Upper lobe of left lung (tissue), 6 donors: ENCODE results near the gene DAPK1. TPM values are rescaled to one million over a fixed set of nuclear protein-coding genes. Genes with fewer than 3 reads are reported as not detected.

Experiments
- ATAC-seq, 2 donors: fragments of 200-7000 bp; cut with Tn5 transposase; one replicate each; pipeline ENCODE4 v1.9.1; 2022; ENCODE audit warnings: mild to moderate bottlenecking in 2 of 2, moderate library complexity in 2 of 2; ENCODE audit not compliant: low FRiP score in 2 of 2
- DNase-seq, 2 donors: peaks; one replicate each; pipeline ENCODE4 v3.0.0-alpha.2; 2019 to 2020
- H3K27ac ChIP-seq, 4 donors: fragments of 200-600 bp; sonication (generic); one replicate each; pipeline ENCODE4 v1.5.1; 2016 to 2019
- H3K27me3 ChIP-seq, 4 donors: fragments of 200-600 bp; sonication (generic); one replicate each; pipeline ENCODE4 v1.5.1; 2017 to 2019
- H3K36me3 ChIP-seq, 4 donors: fragments of 200-600 bp; sonication (generic); one replicate each; pipeline ENCODE4 v1.5.1; 2016 to 2019
- H3K4me1 ChIP-seq, 4 donors: fragments of 200-600 bp; sonication (generic); one replicate each; pipeline ENCODE4 v1.5.1; 2018 to 2019
- H3K4me3 ChIP-seq, 4 donors: fragments of 200-600 bp; sonication (generic); one replicate each; pipeline ENCODE4 v1.5.1; 2017 to 2019; ENCODE audit warnings: mild to moderate bottlenecking in 2 of 4, moderate library complexity in 1 of 4
- H3K9me3 ChIP-seq, 4 donors: fragments of 200-600 bp; sonication (generic); one replicate each; pipeline ENCODE4 v1.5.1; 2018 to 2019
- EP300 ChIP-seq, 4 donors: sonication (generic); formaldehyde crosslinking; IDR thresholded peaks; one replicate each; pipeline ENCODE4 v1.5.1; 2017; ENCODE audit warnings: antibody characterized with exemption in 4 of 4, control low read depth in 2 of 4
- POLR2A ChIP-seq, 4 donors: fragments of 450-650 bp; IDR thresholded peaks; one replicate each; pipeline ENCODE4 v1.5.1; 2016 to 2017; ENCODE audit warnings: antibody characterized with exemption in 4 of 4, mild to moderate bottlenecking in 2 of 4
- POLR2AphosphoS5 ChIP-seq, 2 donors: sonication (generic); formaldehyde crosslinking; IDR thresholded peaks; one replicate each; pipeline ENCODE4 v1.5.1; 2017; ENCODE audit warnings: antibody characterized with exemption in 2 of 2
- WGBS, 2 donors: methylation state at CpG; one replicate each; pipeline ENCODE4 v1.1.5; 2017 to 2018; 5-methylcytosine and 5-hydroxymethylcytosine counted together
- total RNA-seq, 6 donors: library from RNA; depleted of rRNA in 4 of 6; stranded (reverse); fragments of >200 nt in 4 of 6; gene quantifications; one replicate each; pipeline versions ENCODE4 v1.1.0 to v1.2.1, GENCODE V29; 2016 to 2021
- TF ChIP-seq, protein P1 (sequence below), 6 experiments: fragments of 450-650 bp in 4 of 6; fragments of 200-600 bp in 2 of 6; sonication (generic) in 2 of 6; IDR thresholded peaks; one replicate each; pipeline ENCODE4 v1.5.1; 2016 to 2019; ENCODE audit warnings: antibody characterized with exemption in 6 of 6
- donor health status: DM: no; HTN: no; CAD: no; lungs with moderate emphysema.
- donor health status: DM: no; HTN: yes; CAD: no; lungs with severe emphysema.

DAPK1 gene
- total RNA-seq, 6 donors from 2014 or later = 125 to 334 (median 213) TPM

DNA sequence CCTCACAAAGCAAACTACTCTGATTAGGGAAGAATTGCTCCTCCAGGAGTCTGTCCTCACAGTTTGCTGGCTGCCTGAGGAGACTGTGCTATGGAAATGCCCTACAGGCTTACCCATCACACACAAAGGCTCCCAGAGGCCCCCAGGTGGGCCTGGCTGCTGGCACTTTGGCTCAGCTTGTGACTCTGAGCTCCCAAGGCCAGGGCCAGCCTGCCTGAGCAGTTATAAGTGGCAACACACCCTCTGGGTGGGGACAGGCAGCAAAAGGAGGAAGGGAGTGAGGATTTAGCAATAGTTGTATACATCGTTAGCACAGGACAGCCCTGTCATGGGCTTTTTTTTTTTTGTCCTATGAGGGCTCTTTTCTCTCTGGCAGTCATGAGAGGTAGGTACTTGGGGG lies 103.5 kb downstream of the DAPK1 start:
- TF ChIP-seq EP300 (IDR thresholded peaks at IDR 0.05) = peak in 1 of 4 donors; percentile 33
- peak in 1 of 4 donors; percentile 58 for TF ChIP-seq POLR2A (IDR thresholded peaks at IDR 0.05)
- TF ChIP-seq, protein P1, sequence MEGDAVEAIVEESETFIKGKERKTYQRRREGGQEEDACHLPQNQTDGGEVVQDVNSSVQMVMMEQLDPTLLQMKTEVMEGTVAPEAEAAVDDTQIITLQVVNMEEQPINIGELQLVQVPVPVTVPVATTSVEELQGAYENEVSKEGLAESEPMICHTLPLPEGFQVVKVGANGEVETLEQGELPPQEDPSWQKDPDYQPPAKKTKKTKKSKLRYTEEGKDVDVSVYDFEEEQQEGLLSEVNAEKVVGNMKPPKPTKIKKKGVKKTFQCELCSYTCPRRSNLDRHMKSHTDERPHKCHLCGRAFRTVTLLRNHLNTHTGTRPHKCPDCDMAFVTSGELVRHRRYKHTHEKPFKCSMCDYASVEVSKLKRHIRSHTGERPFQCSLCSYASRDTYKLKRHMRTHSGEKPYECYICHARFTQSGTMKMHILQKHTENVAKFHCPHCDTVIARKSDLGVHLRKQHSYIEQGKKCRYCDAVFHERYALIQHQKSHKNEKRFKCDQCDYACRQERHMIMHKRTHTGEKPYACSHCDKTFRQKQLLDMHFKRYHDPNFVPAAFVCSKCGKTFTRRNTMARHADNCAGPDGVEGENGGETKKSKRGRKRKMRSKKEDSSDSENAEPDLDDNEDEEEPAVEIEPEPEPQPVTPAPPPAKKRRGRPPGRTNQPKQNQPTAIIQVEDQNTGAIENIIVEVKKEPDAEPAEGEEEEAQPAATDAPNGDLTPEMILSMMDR (IDR thresholded peaks at IDR 0.05) = no peak
- TF ChIP-seq POLR2AphosphoS5 (IDR thresholded peaks at IDR 0.05) = peak; percentile 12 to 58
- DNase-seq (peak; percentile 49 to 93), ATAC-seq (peak; percentile 85 to 87)
- no peak overlapping the region for H3K4me3 ChIP-seq
- H3K27me3 ChIP-seq = no peaks in the 10 kb centered on the region
- WGBS, 2 donors = 29 to 43% methylated on average over 1 of the region's 1 CpG
- peak overlapping the region; percentile 62 to 88 (median 79) for H3K27ac ChIP-seq
- H3K9me3 ChIP-seq = no peaks in the 10 kb centered on the region
- peaks cover 0 to 8% (median 7%) of the 10 kb centered on the region in 4 donors for H3K36me3 ChIP-seq
- H3K4me1 ChIP-seq = peaks cover 36 to 54% (median 48%) of the 10 kb centered on the region in 4 donors

DNA sequence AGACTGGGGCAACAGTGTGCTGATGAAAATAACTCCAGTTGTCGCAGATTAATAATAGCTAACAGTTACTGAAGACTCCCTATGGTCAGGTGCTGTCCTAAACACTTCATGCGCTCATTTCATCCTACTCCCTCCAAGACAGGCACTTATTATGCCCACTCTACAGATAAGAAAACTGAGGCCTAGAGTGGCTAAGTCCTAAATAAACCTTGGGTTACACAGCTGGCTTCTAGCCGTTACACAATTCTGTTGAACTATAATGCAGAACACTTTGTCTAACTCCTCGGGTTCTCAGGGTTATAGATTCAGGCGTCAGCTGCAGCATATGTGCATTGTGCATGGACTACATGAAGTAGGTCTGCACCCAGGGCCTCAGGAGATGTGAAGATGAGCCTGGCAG lies 103.9 kb downstream of the DAPK1 start:
- no peaks in the 10 kb centered on the region for H3K27me3 ChIP-seq
- no peak overlapping the region for H3K4me3 ChIP-seq
- peak overlapping the region in 3 of 4 donors; percentile 62 to 88 (median 83) for H3K27ac ChIP-seq
- H3K36me3 ChIP-seq = peaks cover 0 to 8% (median 7%) of the 10 kb centered on the region in 4 donors
- no peaks in the 10 kb centered on the region for H3K9me3 ChIP-seq
- no peak for DNase-seq
- H3K4me1 ChIP-seq = peaks cover 33 to 50% (median 44%) of the 10 kb centered on the region in 4 donors
- TF ChIP-seq POLR2AphosphoS5 (IDR thresholded peaks at IDR 0.05) = no peak
- TF ChIP-seq POLR2A (IDR thresholded peaks at IDR 0.05) = no peak
- TF ChIP-seq, protein P1 (IDR thresholded peaks at IDR 0.05) = no peak
- no peak for TF ChIP-seq EP300 (IDR thresholded peaks at IDR 0.05)
- ATAC-seq = peak in 1 of 2 donors; percentile 12
- 71 to 78% methylated on average over 5 of the region's 5 CpGs for WGBS, 2 donors

DNA sequence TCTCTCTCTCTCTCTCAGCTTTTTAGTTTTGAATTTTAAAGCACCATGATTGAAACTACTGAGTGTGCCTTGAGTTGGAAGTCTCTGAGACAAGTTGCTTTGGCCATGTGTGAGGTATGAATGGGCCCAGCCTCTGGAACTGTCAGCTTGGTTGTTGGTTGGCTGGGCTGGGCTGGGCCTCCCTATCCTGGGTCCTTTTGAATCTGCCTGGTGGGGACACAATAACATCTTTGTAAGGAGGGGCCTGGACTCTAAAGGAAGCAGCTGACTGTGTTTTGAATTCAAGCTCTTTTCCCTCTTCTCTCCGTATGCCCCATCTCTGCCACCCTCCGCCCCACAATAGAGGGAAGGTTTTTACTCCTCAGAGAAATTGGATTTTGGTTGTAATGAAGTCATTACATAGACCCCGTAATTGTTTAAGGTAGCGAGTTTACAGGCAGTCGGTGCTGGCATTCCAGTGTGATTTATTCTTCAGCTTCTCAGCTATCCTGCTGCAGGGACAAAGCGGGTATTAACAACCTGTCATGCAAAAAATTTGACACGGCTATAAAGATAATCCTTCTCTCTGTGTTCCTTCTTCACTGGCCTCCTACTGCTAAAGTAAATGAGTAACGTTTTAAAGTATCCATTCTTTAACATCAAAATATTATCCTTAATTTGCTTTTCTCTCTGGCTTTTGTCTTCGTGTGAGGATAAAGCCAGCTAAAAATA lies 105.4 kb downstream of the DAPK1 start:
- H3K4me3 ChIP-seq = no peak overlapping the region
- no peaks in the 10 kb centered on the region for H3K9me3 ChIP-seq
- peaks cover 20 to 45% (median 35%) of the 10 kb centered on the region in 4 donors for H3K4me1 ChIP-seq
- DNase-seq (no peak), ATAC-seq (no peak)
- H3K27me3 ChIP-seq = no peaks in the 10 kb centered on the region
- 88% methylated on average over 9 of the region's 9 CpGs for WGBS, 2 donors
- peaks cover 0 to 8% (median 7%) of the 10 kb centered on the region in 4 donors for H3K36me3 ChIP-seq
- no peak overlapping the region for H3K27ac ChIP-seq
- TF ChIP-seq EP300 (IDR thresholded peaks at IDR 0.05) (no peak), POLR2A (IDR thresholded peaks at IDR 0.05) (no peak), POLR2AphosphoS5 (IDR thresholded peaks at IDR 0.05) (no peak)
- TF ChIP-seq, protein P1 (IDR thresholded peaks at IDR 0.05) = no peak

DNA sequence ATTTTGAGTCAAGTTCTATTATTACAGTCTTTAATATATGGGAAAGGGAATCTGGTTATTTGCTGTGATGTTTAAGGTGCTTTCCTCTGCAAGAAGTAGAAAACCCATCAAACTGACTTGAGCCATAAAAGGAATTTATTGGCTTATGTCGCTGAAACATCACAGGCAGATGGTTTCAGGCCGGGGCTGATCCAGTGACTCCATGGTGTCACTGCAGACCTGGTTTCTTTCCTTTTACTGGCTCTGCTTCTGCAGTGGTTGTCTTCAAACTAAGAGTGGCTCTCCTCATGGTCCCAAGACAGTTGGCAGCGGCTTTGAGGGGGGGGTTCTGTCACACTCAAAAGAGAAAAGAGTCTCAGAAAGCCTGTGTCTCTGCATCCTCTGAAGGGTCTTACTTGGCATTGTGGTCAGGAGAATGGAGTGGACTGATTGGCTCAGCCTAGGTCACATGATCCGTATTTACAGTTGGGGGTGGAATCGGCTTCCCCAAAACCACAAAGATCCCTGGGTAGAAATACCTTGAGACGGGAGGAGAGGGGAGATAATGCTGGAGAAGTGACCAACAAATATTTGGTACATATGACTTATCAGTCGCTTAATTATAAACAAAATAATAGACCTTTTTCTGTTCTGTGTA lies 106.3 kb downstream of the DAPK1 start:
- 75 to 76% methylated on average over 7 of the region's 7 CpGs for WGBS, 2 donors
- Histone ChIP-seq H3K9me3 (no peaks in the 10 kb centered on the region), H3K4me1 (peaks cover 20 to 36% (median 29%) of the 10 kb centered on the region in 4 donors), H3K4me3 (no peak overlapping the region), H3K27ac (no peak overlapping the region), H3K36me3 (peaks cover 0 to 8% (median 7%) of the 10 kb centered on the region in 4 donors), H3K27me3 (no peaks in the 10 kb centered on the region)
- TF ChIP-seq, protein P1 (IDR thresholded peaks at IDR 0.05) = no peak
- TF ChIP-seq EP300 (IDR thresholded peaks at IDR 0.05) (no peak), POLR2A (IDR thresholded peaks at IDR 0.05) (no peak), POLR2AphosphoS5 (IDR thresholded peaks at IDR 0.05) (no peak)
- DNase-seq (no peak), ATAC-seq (no peak)
